Measurements from ENCODE around the gene ANKS1B. TPM values are rescaled to one million over a fixed set of nuclear protein-coding genes. Genes with fewer than 3 reads are reported as not detected.

Gene ANKS1B
- total RNA-seq, 2 experiments from 2014 or later = 0.30 to 1.3 TPM

DNA sequence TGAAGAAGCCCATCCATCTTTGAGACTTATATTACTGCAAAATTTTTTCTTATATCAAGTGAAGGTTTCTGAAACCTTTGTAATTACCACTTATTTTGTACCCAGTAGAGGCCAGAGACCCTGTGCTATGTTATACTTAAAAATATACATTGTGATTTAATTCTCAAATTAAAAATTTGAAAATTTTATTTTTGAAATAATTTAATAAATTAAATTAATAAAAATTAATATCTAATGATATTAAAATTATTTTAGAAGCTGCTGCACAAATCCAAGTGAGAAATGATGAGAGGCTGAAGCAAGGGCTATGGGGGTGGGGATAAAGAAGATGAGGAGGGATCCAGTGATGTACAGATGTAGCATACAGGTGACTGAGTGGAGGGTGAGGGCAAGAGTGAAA is 1080.9 kb downstream of the ANKS1B start:
- Mint-ChIP-seq H3K27ac (no peak overlapping the region), H3K4me1 (no peaks in the 10 kb centered on the region), H3K27me3 (peaks cover 10% of the 10 kb centered on the region), H3K4me3 (no peak overlapping the region), H3K9me3 (no peaks in the 10 kb centered on the region), H3K36me3 (ENCODE audit: low read depth) (no peaks in the 10 kb centered on the region)
- POLR2A ChIA-PET = no interaction called here
- CTCF ChIA-PET = no interaction called here
- no peak for DNase-seq

- no peaks in the 10 kb centered on the region for H3K4me1 Mint-ChIP-seq
- peaks cover 29% of the 10 kb centered on the region for H3K27me3 Mint-ChIP-seq
- CTCF ChIA-PET = no interaction called here
- no peak overlapping the region for H3K4me3 Mint-ChIP-seq
- no peak for DNase-seq
- no peaks in the 10 kb centered on the region for H3K9me3 Mint-ChIP-seq
- H3K36me3 Mint-ChIP-seq (ENCODE audit: low read depth) = no peaks in the 10 kb centered on the region
- POLR2A ChIA-PET = no interaction called here
- H3K27ac Mint-ChIP-seq = no peak overlapping the region
Observed at GRCh38 chr12:98901189-98901588, 1083.5 kb downstream of the ANKS1B start.

- H3K27me3 Mint-ChIP-seq = peaks cover 56% of the 10 kb centered on the region
- CTCF ChIA-PET = no interaction called here
- POLR2A ChIA-PET = no interaction called here
Observed at GRCh38 chr12:98896938-98897337, 1087.8 kb downstream of the ANKS1B start.

DNA sequence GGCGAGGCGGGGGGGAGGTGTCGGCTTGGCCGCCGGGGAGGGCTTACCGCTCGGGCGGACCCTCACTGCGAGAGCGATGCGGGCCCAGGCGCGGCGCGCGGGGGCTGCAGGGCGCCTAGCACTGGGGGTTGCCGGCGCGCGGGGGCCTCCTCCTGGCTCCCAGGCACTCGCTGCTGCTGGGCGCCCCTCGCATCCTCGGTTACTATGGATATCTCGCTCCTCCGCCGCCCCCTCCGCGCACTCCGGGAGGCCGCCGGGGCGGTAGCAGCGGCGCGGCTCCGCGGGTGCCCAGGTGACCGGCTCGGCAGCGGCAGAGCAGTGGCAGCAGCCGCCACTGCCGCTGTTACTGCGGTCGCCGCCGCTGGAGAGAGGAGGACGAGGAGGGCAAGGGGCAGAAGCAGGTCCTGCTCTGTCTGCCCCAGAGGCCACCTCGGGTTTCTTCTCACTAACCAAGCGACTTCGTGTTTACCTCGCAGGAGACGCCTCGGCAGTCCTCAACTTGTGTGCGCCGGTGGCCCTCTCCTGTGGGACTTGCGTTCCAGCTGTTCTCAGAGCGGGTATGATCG is 1089.6 kb downstream of the ANKS1B start:
- H3K4me1 Mint-ChIP-seq = peaks cover 2% of the 10 kb centered on the region
- ChIA-PET CTCF (no interaction called here), POLR2A (no interaction called here)
- H3K9me3 Mint-ChIP-seq = no peaks in the 10 kb centered on the region
- no peak overlapping the region for H3K27ac Mint-ChIP-seq
- no peak overlapping the region for H3K4me3 Mint-ChIP-seq
- DNase-seq = no peak
- H3K36me3 Mint-ChIP-seq (ENCODE audit: low read depth) = no peaks in the 10 kb centered on the region
- H3K27me3 Mint-ChIP-seq = peaks cover 63% of the 10 kb centered on the region

More at GRCh38 chr12:98896938-98897337, 1087.8 kb downstream of the ANKS1B start:
- DNase-seq = no peak
- Mint-ChIP-seq H3K27ac (no peak overlapping the region), H3K4me1 (peaks cover 2% of the 10 kb centered on the region), H3K4me3 (no peak overlapping the region), H3K9me3 (no peaks in the 10 kb centered on the region), H3K36me3 (ENCODE audit: low read depth) (no peaks in the 10 kb centered on the region)

DNA sequence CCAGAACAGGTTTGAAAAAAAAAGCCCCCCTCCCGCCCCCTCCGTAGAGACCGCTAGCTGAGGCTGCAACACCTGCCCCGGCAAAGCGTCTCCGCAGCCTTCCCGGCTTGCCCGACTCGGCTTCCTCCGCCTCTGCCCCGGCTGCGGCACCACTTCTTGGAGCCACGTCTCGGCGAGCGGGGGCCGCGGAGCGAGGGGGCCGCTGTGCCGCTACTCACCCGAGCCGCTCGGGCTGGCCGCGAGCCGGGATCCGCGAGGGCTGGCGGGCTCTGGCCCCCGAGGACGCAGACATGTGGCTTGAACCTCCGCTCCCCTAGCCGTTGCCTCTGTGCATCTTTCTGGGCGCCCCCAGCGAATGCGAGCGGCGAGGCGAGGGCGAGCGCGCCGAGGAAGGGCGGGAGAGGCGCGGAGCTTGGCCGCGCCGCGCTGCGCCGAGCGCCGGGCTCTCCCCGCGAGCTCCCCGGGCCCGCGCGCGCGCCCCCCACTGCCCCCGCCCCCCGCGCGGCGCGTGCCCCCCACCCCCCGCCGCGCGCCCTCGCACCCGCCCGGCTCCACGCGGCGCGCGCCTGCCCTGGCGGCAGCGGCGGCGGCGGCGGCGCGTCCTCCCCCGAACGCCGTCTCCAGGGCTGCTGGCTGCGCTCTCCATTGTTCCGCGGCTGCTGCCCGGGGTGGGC is 1090.2 kb downstream of the ANKS1B start:
- Mint-ChIP-seq H3K36me3 (ENCODE audit: low read depth) (no peaks in the 10 kb centered on the region), H3K27me3 (peaks cover 65% of the 10 kb centered on the region), H3K27ac (no peak overlapping the region), H3K9me3 (no peaks in the 10 kb centered on the region), H3K4me3 (no peak overlapping the region), H3K4me1 (peaks cover 2% of the 10 kb centered on the region)
- DNase-seq = no peak
- POLR2A ChIA-PET = no interaction called here
- CTCF ChIA-PET = no interaction called here

DNA sequence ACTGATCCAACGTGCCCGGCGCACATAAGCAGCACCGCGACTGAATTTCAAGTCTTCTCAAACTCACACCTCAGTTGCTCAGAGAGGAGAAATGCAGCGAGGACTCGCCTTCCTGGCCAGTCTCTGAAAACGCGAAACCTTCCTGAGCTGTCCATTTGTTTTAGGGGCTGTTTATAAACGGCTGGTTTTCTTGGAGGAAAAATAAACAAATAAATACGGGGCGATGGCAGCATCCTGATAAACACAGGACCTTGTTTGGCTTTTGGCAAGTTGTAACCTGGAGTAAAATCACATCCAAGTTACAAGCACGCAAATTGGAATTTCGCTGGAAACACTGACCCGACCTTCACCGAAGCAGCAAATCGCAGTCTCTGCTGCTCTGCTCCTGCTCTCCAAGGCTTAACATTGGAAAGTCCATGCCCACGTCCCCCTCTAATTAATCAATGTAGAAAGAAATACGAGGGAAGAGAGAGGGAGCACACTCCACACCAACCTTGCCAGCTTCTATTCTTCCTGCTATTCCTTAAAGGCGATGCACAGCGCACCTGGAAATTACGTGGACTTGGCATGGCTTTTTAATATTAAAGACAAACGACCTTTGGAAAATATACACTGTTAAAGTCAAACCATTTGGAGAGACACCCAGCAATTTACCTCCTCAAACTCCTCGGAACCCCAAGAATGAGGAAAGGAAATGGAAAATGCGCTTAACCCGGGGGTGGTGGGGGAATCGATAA is 1090.9 kb downstream of the ANKS1B start:
- Mint-ChIP-seq H3K27ac (no peak overlapping the region), H3K9me3 (no peaks in the 10 kb centered on the region), H3K27me3 (peaks cover 60% of the 10 kb centered on the region), H3K36me3 (ENCODE audit: low read depth) (no peaks in the 10 kb centered on the region), H3K4me3 (no peak overlapping the region), H3K4me1 (peaks cover 2% of the 10 kb centered on the region)
- ChIA-PET CTCF (no interaction called here), POLR2A (no interaction called here)
- no peak for DNase-seq

DNA sequence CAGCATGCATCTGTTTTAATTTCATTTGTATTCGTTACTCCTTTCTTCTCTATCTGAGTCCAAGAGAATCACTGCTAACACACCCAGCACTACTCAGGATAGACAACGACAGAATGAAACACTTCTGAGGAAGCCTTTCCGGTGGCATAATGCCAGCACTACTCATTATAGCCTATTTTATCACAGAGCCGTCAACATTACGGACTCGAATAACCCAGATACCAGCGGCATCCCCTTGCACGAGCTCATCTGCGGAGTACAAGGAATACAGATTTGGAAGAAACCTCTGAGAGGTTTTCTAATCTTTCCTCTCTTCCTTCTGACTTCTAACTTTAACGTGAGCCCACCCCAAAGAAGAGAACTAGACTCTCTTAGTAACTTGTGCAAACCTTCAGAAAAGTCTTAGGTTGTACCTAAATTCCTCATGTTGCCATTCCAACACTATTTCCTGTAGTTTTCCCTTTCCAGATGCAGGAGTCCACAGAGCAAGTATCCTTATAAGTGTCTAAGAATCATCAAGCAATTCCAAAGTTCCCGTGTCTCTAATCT is 1091.5 kb downstream of the ANKS1B start:
- peaks cover 64% of the 10 kb centered on the region for H3K27me3 Mint-ChIP-seq
- H3K4me1 Mint-ChIP-seq = peaks cover 2% of the 10 kb centered on the region
- ChIA-PET POLR2A (no interaction called here), CTCF (no interaction called here)
- H3K36me3 Mint-ChIP-seq (ENCODE audit: low read depth) = no peaks in the 10 kb centered on the region
- DNase-seq = no peak
- no peaks in the 10 kb centered on the region for H3K9me3 Mint-ChIP-seq
- no peak overlapping the region for H3K27ac Mint-ChIP-seq
- no peak overlapping the region for H3K4me3 Mint-ChIP-seq

GRCh38 chr12:98885778-98886177 is 1099.0 kb downstream of the ANKS1B start:
- ChIA-PET POLR2A (no interaction called here), CTCF (interaction anchor here (0.7 kb wide), 1 partner anchor 71 kb away, joined by 3 read pairs; no protein-coding TSS in a partner anchor)
- Mint-ChIP-seq H3K4me3 (no peak overlapping the region), H3K27ac (no peak overlapping the region), H3K27me3 (peaks cover 34% of the 10 kb centered on the region), H3K36me3 (ENCODE audit: low read depth) (no peaks in the 10 kb centered on the region), H3K4me1 (no peaks in the 10 kb centered on the region), H3K9me3 (no peaks in the 10 kb centered on the region)
- DNase-seq = no peak

DNA sequence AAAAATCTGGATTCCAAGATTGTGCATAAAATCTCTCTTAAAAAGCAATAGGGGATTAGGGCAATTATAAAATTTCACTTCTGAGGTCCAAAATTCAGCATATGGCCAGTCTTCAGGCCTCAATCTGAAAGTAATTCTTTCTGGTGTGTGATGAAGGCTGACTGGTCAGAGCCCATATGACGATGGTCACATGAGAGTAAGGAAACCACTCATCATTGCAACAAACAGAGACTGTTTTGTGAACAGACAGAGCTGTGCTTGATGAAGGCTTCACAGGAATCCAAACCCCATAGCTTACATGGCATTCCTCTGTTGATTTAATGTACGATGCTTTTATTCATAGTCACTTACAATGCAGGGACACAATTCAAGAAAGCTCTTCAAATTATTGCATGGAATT is 1101.5 kb downstream of the ANKS1B start:
- Mint-ChIP-seq H3K4me1 (no peaks in the 10 kb centered on the region), H3K27me3 (peaks cover 25% of the 10 kb centered on the region), H3K4me3 (no peak overlapping the region), H3K27ac (no peak overlapping the region), H3K36me3 (ENCODE audit: low read depth) (no peaks in the 10 kb centered on the region), H3K9me3 (no peaks in the 10 kb centered on the region)
- POLR2A ChIA-PET = no interaction called here
- DNase-seq = no peak
- CTCF ChIA-PET = no interaction called here

GRCh38 chr12:98882526-98882925 is 1102.2 kb downstream of the ANKS1B start:
- Mint-ChIP-seq H3K4me3 (no peak overlapping the region), H3K9me3 (no peaks in the 10 kb centered on the region), H3K4me1 (no peaks in the 10 kb centered on the region), H3K27me3 (peaks cover 25% of the 10 kb centered on the region), H3K27ac (no peak overlapping the region), H3K36me3 (ENCODE audit: low read depth) (no peaks in the 10 kb centered on the region)
- ChIA-PET POLR2A (no interaction called here), CTCF (no interaction called here)
- DNase-seq = no peak

DNA sequence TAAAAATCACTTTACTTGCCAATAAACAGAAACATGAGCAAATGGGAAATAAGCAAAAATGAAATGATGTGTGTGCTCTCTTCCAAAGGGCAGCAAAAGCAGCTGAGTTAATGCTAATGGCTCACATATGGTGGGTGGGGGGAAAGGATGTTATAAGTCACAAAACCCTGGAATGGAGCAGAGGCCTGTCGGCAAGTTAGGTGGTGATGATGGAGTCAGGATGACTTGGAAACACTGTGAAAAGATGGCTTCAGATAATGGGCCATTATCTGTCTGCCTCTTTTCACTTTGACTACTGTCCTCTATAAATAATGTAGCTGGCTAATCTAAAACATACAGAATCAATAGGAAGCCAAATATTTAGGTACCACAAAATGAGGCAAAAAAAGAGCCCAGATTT is 1111.0 kb downstream of the ANKS1B start:
- POLR2A ChIA-PET = no interaction called here
- DNase-seq = no peak
- Mint-ChIP-seq H3K4me1 (peaks cover 10% of the 10 kb centered on the region), H3K27me3 (peaks cover 17% of the 10 kb centered on the region), H3K27ac (no peak overlapping the region), H3K4me3 (no peak overlapping the region), H3K9me3 (no peaks in the 10 kb centered on the region), H3K36me3 (ENCODE audit: low read depth) (no peaks in the 10 kb centered on the region)
- CTCF ChIA-PET = no interaction called here

DNA sequence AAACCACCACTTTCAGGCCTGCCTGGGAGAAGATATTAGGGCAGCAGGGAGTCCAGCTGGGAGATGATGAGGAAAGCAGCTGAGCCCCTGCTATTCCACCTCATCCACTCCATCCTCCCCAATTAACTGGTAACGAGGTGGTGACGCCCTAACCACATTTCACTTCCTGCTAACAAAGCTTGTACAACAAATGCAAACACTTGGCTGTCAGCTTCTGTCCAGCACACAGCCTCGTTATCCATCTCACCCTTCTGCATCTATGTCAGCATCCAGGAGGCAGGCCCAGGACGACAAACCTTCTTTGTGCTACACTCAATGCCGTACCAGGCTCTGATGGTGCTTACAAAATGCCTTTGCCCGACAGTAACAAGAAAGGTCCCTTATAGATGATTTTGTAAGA is 1114.2 kb downstream of the ANKS1B start:
- no peak overlapping the region for H3K27ac Mint-ChIP-seq
- CTCF ChIA-PET = interaction anchor here (0.9 kb wide), 1 partner anchor 127 kb away, joined by 3 read pairs; no protein-coding TSS in a partner anchor

DNA sequence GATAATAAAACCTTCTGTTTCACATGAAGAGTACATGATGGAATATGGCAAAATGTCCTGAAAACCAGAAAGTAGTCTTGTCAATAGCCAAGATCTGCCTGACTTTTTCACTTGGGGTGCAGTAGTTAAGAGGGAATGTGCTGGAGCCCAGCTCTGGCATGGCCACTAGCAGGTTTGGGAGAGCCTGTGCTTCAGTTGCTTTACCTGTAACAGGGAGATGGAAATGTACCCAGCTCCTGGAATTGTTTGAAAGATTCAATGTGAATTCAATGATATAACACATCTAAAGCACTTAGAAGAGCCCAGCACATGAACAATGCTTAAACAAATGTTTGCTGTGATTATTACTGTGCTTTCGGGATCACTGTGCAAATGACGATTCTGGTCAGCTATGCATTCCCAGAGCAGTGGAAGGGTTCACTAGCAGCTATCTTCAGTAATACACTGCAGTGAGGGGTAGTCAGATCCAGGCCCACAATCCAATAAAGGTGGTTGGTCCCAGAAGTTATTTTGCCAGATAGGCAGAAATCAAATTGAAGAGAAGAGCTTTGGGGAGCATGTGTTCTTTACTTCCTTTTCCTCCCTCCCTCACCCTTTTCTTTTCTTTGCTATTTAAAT is 1114.7 kb downstream of the ANKS1B start:
- DNase-seq = no peak
- Mint-ChIP-seq H3K27me3 (peaks cover 8% of the 10 kb centered on the region), H3K36me3 (ENCODE audit: low read depth) (no peaks in the 10 kb centered on the region), H3K4me1 (peaks cover 10% of the 10 kb centered on the region), H3K27ac (no peak overlapping the region), H3K9me3 (no peaks in the 10 kb centered on the region), H3K4me3 (no peak overlapping the region)
- CTCF ChIA-PET = interaction anchor here (0.9 kb wide), 1 partner anchor 128 kb away, joined by 3 read pairs; no protein-coding TSS in a partner anchor
- POLR2A ChIA-PET = no interaction called here

More for the DNA sequence above, 1114.2 kb downstream of the ANKS1B start:
- POLR2A ChIA-PET = no interaction called here
- Mint-ChIP-seq H3K27me3 (peaks cover 8% of the 10 kb centered on the region), H3K4me3 (no peak overlapping the region), H3K9me3 (no peaks in the 10 kb centered on the region), H3K4me1 (peaks cover 10% of the 10 kb centered on the region), H3K36me3 (ENCODE audit: low read depth) (no peaks in the 10 kb centered on the region)
- DNase-seq = peak; percentile 21

Measured in activated CD4-positive, alpha-beta memory T cell treated with anti-CD3 and anti-CD28 coated beads, Interleukin-2, amount 10 ng/mL, durations not matched to agents 7 days and 5 days (primary cell).